Tibial nerve (tissue), 4 donors: ENCODE data around the gene PAQR6.

ENCODE experiments used
- CTCF ChIP-seq, 5 experiments: fragments of 200-600 bp in 3 of 5; fragments of 450-650 bp in 2 of 5; sonication (generic) in 3 of 5; IDR thresholded peaks; one replicate each; pipeline ENCODE4 v1.5.1; 2016 to 2019; ENCODE audit warnings: antibody characterized with exemption in 5 of 5, mild to moderate bottlenecking in 3 of 5, moderate library complexity in 2 of 5
- EP300 ChIP-seq, 2 donors: sonication (generic); formaldehyde crosslinking; IDR thresholded peaks; one replicate each; pipeline ENCODE4 v1.6.1; 2017; ENCODE audit warnings: antibody characterized with exemption in 2 of 2, mild to moderate bottlenecking in 1 of 2
- POLR2A ChIP-seq, 2 donors: fragments of 450-650 bp; IDR thresholded peaks; one replicate each; pipeline ENCODE4 v1.6.1; 2017; ENCODE audit warnings: antibody characterized with exemption in 2 of 2, mild to moderate bottlenecking in 2 of 2, moderate library complexity in 2 of 2

GRCh38 chr1:156212833-156213643 lies 34.8 kb downstream of the PAQR6 start, which contains the start of gene PMF1:
- peak in 2 of 5 experiments; percentile 37 to 50 for TF ChIP-seq CTCF (IDR thresholded peaks at IDR 0.05)
- TF ChIP-seq POLR2A (IDR thresholded peaks at IDR 0.05): peak; percentile 17 to 73
- peak; percentile 87 to 97 for TF ChIP-seq EP300 (IDR thresholded peaks at IDR 0.05)
